K562 treated with DMSO at 1 percent for 12 hours (cell line): ENCODE measurements around the gene TMEM14C. TPM values are rescaled to one million over a fixed set of nuclear protein-coding genes. Genes with fewer than 3 reads are reported as not detected.

ENCODE experiments used
- total RNA-seq: library from RNA; unstranded; fragments of 300-600 nt; gene quantifications from 2 replicates; pipeline ENCODE4 v1.2.3, GENCODE V29; 2022; ENCODE audit not compliant: insufficient read depth

Gene TMEM14C
- 257 and 283 TPM in 2 replicates for total RNA-seq

DNA sequence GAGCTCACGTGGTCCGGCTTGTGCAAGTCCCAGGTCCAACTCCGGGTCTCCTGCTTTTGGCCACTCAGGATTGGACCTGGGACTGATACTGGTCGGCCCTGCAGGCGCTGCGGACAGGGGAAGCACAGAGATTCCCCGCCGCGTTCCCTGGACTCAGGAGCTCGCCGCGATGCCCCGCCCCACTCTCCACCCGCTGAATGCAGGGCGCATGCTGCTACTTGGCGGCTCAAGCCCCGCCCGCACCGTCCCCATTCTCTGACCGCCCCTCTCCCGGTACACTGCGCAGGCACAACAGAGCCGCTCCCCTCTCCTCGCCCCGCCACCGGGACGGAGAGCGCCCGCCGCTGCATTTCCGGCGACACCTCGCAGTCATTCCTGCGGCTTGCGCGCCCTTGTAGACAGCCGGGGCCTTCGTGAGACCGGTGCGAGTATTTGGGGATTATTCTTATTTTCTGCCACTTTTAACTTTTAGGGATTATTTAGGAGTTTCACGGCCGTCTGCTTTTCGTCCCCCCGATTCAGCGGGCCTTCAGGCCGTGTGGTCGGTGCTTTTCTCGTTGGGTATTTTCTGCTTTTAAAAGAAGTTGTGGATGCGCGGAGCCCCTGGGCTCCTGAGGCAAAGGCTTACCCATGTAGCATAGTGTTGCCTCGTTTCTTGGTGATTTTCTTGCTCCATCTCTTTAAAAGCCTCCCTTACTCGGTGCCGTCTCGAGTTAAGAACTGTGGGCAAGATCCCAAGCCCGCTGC, at the start of gene TMEM14C:
TSS of gene TMEM14C (plus strand) at position 251 of the 747 bp plus-strand sequence. CDS start 1,544 bp downstream, outside the sequence.

DNA sequence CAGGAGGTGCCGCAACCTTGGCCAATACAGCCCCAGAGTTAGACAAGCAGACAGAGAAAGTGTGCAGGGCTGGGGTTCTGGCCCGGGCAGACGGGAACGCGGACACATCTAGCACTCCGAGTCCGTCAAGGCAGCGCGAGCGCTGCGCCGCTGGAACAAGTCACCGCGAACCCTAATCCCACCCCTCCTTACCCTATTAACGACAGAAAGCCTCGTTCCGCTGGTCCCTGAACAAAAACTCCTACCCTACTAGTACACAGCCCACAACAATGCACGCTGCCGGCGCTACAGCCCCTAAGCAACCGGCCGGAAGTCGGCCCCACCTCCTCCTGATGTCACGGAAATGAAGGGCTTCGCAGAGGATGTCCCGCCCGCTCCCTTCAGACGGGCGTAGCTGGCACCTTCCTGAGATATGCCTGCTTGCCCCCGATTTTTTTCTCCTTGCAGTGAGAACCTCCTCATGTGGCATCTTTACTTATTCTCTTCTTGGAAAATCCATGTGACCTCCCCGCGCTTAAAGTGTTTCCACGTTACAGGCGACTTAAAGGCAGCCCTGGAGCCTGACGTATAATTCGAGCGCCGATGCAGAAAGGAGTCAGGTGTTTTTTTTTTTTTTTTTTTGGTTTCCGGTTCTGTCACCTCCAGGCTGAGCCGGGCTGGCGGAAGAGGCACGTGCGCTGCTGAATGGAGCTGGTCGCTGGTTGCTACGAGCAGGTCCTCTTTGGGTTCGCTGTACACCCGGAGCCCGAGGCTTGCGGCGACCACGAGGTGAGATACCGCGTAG, 28.4 kb upstream of the TMEM14C start, which contains the start of the genes C6orf52 and PAK1IP1:
TSS of gene C6orf52 (minus strand) at position 315 of the 784 bp plus-strand sequence. CDS start 7,066 bp downstream, outside the sequence.
TSS of gene PAK1IP1 (plus strand) at position 671 of the 784 bp plus-strand sequence. CDS start at position 685, 14 bp downstream.

DNA sequence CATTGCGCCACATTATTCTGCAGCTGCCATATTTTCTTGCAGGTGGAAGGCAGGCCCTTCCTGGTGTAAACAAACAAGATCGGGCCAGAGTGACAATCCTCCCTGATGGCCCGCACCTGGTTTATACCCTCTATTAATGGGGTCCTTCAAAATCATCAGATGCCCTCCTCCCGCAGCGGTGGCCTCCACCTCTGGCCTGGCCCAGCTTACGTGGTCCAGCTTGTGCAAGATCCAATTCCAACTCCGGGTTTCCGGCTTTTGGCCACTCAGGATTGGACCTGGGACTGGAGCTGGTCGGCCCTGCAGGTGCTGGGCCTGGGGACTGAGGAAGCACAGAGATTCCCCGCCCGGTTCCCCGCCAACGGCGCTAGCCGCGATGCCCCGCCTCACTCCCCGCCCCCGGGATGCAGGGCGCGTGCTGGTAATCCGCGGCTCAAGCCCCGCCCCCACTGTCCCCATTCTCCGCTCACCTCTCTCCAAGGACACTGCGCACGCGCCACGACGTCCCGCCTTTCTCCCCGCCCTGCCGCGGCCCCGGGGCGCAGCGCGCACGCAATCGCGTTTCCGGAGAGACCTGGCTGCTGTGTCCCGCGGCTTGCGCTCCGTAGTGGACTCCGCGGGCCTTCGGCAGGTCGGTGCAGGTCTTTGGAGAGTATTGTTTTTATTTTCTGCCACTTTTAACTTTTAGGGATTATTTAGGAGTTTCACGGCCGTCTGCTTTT, 24.5 kb downstream of the TMEM14C start, which contains the start of gene TMEM14B:
TSS of gene TMEM14B (plus strand) at position 555 of the 722 bp plus-strand sequence. CDS start 1,441 bp downstream, outside the sequence.

Other genes with a start within 250 kb of the TMEM14C start
- 0.33 and 2.0 TPM in 2 replicates for gene GCNT2, start 201.7 kb upstream of the TMEM14C start, total RNA-seq
- gene C6orf52, start 28.5 kb upstream of the TMEM14C start, total RNA-seq, result 4.2 TPM in 1 of 2 replicates, not detected in the other
- gene PAK1IP1, start 28.1 kb upstream of the TMEM14C start, total RNA-seq, result 14.2 and 21.4 TPM in 2 replicates
- gene TMEM14B, start 24.7 kb downstream of the TMEM14C start, total RNA-seq, result 196 and 204 TPM in 2 replicates
- 0.77 TPM in 1 of 2 replicates, not detected in the other for gene MAK, start 115.5 kb downstream of the TMEM14C start, total RNA-seq
- not detected in 2 replicates for gene GCM2, start 159.0 kb downstream of the TMEM14C start, total RNA-seq
- gene SYCP2L, start 164.0 kb downstream of the TMEM14C start, total RNA-seq, result 10.5 and 16.6 TPM in 2 replicates